NCI-H1105 treated with DMSO at 0.1 percent for 48 hours (cell line): Measurements from ENCODE around the gene MTPN.

ENCODE experiments used
- DNase-seq: peaks from one replicate; lab custom pipeline; 2025; lab: John Stamatoyannopoulos, UW

Gene MTPN

DNA sequence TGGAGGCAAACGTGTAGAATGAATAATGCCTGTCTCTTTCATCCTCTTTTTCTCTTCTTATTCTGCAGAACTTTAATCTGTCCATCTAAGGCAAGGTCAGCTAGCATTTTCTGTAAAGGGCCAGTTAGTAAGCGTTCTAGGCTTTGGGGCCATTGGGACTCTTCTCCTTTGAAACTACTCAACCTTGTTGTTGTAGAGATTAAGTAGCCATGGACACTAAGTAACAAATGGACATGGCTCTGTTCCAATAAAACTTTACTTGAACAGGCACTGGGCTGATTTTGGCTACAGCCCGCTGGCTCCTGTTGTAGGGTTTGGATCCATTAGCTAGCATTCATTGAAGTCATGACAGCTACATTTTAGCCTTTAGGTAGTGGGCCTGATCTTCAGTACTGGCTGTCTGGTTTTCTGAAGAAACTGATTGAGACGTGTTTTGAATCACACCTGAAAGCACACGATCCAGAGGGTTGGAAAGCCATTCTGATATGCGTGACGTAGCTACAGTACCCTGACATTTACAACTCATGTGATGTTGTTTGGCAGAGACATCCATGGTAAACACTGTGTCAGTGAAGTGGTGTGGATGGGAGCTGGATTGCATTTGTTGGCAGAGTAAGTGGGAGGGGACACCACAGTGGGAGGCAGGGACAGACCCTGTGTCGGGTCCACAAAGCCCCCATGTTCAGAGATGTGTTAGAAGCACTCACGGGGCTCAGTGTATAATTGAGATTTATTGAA is 92.5 kb downstream of the MTPN start:
- no peak for DNase-seq

DNA sequence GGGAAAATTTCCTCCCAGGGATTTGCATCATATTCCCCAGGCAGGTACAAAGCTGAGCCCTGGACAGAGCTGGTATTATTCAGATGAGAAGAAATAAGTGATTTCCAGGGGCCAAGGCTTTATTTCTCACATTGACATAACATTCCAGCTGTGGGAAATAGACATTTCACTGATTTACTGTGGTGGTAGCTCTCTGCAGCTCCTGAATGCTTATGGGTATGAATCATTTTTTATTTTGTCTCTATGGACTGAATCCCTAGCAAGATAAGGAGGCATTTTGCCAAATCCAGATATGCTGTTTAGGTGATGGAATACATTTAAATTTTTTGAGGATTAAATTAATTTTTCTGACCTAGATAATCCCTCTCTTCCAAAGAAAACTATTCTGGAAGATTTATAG is 97.9 kb downstream of the MTPN start:
- DNase-seq, result no peak

DNA sequence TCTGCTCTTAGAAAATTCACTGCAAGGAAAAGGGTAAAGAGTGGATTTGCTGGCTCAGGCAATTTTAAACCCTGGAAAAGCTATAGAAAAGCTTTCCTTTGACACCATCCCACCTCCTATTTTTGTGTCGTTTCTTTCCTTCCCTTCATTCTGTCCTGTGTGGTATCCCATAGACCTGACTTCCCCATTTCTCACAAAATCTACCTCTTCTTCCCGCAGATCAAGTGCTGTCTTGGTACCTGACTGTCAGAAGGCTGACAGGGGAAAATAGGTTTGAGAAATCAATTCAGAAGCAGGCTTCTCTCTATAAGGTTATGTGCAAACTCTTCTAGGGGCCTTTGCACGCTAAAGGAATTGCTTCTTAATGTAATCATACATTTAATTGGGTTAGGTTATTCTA is 98.9 kb downstream of the MTPN start:
- DNase-seq, result no peak

DNA sequence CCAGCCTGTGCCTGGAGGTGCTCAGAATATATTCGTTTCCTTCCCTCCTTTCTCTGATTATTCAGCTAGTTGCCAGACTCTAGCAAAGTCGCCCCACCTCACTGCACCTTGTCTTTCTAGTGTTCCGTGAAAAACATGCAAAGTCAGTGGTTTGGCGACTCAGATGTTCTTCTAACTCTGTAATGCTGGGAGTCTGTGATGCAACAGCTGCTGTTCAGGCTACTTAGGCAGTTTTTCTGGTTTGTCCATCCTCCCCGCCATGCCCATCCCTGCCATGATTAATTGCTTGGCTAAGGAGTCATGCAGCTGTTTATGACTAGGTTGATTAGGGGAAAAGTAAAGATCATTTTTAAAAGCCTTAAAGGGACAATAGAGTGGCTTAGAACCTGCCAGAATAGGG is 99.4 kb downstream of the MTPN start:
- peak; percentile 21 for DNase-seq
